GM21529 (cell line): ENCODE results near the gene SPAG16.
A peak's percentile ranks its signal among the peaks of the same experiment; 100 is the strongest.

Source experiments
- ATAC-seq: cut with Tn5 transposase; IDR thresholded peaks from one replicate; pipeline ENCODE4 v1.9.1; 2021; ENCODE audit not compliant: unreplicated experiment

The SPAG16 gene

DNA sequence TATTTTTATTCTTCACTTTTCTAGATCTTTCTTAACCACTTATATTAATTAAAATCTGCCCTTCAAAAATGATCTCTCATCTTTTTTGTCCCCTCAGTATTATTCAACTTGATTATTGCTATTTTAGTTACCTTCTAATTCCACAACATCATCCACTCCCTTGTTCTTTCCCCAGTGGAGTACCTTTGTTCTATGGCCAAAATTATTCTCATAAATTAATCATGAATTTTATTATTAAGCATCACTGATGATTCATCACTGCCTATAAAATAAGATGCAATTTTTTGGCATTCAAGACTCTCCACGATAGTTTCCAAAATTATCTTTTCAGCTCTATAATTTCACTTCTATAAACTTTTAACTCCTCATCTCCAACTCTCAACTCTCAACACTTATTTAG is 505.7 kb downstream of the SPAG16 start:
- no peak for ATAC-seq

DNA sequence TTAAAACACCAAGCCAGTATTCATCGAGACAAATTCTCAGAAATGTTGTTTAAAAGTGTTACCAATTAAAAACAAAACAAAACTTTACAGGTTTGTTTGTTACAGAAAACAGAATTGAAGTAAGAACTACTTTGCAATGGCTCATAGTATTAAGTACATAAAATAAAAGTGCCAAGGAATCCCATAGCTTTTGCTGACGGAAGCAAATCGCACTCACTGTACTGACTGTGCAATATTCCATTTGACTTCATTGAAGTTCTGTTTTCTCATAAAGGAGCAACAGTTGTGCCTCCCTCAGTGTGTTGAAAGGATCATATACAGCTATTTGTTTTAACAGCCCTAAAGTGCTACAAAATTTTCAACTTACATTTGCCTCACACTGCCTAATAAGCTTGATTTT is 507.8 kb downstream of the SPAG16 start:
- ATAC-seq, result no peak

DNA sequence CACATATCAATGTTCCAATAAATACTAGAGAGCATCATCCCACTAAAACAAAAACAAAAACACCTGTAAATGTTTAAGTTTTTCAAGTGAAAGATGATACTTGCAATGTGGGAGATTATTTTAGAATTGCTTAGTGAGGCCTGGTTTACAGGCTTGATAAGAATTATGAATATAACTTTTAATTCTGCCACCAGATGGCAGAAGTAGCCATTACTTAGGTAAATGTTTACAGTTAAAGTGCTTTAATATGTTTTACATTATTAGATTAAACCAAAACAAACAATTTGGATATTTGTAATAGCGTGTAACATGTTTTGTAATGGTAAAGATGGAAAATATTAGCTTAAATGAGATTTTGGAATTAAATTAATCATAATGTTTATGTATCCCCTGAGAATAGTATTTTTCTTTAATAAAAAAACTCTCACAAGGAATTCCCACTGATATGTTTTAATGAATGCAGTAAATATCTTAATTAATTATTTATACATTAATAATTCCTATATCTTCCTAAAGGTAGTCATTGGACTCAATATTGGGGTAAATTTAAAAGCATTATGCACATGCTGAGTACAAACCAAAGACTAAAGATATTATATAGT is 522.0 kb downstream of the SPAG16 start:
- ATAC-seq, result no peak

DNA sequence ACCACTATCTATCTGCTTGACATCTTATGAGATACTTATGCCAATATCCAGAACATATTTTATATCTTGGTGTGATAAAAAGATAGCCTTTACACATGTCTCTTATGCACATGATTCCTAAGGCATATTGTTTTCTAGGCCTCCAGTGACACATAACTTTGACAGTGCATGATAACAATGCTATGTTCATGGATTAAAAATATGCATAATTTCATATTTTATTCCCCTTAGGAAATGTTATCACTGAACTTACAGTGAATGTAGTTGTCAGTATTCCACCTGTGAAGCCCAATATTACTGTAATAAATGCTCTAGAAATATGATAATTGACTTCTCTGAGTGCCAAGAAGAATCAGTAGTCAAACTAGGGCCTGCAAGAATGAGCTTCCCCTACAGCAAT is 532.3 kb downstream of the SPAG16 start:
- ATAC-seq, result no peak

DNA sequence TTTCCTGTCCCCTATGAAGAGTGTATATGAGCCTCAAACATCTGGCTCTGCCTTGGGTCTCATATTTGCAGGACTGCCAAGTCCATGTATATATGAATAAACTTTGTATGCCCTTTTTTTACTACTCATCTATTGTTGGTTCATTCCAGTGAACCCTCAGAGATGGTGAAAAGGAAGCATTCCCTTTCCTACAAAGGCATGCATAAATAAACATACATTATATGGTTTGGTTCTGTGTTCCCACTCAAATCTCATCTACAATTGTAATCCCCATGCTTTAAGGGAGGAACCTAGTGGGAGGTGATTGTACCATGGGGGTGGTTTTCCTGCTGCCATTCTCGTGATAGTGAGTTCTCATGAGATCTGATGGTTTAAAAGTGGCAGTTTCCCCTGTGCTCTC is 534.2 kb downstream of the SPAG16 start:
- no peak for ATAC-seq

DNA sequence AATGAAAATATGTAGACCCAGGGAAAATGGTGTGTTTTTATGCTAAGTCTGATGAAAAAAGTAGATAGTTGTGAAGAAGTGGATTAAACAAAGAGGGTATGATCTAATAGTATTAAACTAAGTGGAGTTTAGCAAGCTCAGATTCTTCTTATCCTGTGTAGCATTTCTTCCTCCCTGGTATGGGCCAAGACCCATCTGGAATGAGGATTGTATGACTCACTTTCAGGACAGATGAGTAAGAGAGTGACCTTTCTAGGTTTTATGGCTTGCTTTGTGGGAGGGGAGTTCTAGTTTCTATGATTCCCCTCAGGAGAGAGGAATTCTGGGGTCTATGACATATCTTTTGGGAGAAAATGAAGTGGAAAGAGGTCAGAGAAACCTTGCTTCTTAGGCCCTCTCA is 550.1 kb downstream of the SPAG16 start:
- no peak for ATAC-seq

DNA sequence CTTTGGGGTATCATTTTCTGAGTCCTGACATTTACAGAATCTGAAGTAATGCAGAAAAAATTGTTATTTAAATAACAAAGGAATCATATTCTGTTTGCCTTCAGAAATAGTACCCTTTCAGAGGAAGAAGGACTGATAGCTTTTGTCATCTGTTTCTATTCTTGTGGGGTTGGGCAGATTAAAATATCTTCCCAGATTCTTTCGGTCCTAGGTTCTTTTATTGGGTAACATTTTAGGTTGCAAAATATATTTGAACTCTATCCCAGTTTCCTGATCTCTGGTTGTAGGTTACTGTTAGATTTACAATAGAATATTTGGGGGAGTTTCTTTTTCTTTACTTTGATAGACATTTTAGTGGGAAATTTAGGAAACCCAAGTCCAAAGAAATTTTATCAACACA is 550.5 kb downstream of the SPAG16 start:
- ATAC-seq, result no peak

DNA sequence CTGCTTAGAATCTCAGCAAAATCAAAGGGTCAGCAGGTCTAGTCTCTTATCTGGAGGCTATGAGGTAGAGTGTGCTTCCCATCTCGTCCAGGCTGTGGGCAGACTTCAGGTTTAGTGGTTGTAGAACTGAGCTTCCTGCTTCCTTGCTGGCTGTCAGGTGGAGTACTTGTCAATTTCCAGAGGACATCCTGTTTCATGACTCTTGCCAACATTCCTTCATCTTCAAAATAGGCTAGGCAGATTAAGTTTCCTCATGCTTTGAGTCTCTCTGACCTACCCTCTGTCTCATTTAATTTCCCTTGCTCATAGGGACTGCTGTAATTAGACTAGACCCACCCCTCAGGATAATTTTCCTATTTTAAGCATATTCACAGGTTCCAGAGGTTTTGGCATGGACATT is 562.6 kb downstream of the SPAG16 start:
- no peak for ATAC-seq

DNA sequence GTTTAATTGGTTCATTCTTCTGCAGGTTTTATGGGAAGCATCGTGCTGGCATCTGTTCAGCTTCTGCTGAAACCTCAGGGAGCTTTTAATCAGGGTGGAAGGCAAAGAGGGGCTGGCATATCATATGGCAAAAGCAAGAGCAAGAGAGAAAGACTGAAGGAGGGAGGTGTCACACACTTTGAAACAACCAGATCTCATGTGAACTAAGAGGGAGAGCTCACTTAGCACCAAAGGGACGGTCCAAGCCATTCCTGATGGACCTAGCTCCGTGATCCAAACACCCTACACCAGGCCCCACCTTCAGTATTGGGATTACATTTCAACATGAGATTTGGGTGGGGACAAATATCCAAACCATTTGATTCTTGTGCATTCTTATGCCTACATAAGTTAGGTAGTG is 563.1 kb downstream of the SPAG16 start:
- ATAC-seq, result no peak

DNA sequence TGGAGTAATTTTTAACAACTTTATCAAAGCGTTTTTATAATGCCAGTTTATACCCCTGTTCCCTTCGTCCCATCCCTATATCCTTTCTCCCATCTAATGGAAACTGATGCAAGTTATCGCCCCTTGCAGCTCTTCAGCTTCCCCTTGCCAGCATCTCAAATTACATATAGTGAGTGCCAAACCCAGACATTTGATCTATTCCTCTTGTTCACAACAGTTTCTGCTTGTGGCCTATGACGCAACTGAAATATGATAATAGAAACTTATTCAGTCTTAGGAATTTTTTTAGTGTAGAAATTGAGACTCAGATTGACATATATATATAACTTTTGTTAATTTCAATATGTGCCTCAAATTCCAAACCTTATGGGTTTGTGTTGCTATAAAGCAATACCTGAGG is 564.4 kb downstream of the SPAG16 start:
- no peak for ATAC-seq

DNA sequence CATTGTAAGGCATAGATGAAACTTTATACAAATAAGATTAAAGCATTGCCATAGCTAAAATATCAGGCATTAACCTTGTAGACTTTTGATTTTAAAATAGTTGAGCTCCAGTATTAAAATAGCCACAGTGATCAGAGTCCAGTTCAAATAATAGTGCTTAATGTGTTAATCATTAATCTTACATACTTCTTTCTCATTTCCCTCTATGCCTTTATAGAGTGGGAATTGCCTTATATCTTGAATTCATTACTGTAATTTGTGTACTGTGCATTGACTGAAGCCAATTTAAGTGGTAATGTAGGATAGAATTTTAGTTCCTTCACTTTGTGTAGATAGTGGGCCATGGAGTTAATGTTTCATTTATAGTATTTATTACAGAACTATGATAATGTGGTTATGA is 577.4 kb downstream of the SPAG16 start:
- no peak for ATAC-seq

DNA sequence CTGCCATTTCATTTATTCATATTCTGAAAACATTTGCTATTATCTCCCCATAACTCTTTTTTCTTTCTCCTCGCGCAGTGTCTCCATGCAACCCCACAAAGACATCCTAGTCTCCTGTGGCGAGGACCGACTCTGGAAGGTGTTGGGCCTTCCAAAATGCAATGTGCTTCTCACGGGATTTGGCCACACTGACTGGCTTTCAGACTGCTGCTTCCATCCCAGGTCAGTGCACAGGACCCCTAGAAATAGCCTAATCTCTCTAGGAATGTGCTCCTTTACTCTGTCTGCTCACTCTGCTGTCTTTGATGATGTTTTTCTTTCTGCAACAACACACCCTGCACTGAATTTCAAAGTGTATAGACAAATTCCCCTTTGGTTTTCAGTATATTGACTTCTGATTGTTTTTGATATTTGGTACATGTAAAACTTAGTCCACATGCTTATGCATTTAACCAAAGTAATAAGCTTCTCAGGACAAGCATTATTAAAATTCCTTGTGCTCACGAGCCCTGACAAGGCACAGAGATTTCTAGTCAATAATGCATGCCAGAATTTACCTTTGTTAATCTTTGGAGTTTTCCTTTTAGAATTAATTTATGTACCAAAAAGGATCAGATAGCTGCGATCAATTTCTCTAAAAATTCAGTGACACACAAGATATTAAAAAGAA is 578.3 kb downstream of the SPAG16 start:
- no peak for ATAC-seq

DNA sequence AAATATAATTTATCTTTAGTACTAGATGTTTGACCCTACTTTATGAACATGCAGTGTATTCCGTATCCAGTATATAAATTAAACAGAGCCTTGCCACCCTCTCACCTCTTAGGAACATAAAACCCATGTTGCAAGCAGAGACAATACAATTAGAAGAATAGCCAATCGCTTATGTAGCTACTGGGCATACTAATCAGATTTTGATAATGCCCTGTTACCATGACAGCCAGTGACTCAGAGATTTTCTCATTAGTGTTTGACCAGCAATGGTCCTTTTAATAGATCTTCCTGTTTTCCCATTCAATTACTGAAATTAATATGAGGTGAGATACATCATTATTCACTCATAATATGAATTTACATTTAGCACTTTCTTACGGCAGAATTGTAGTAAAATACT is 579.3 kb downstream of the SPAG16 start:
- no peak for ATAC-seq

DNA sequence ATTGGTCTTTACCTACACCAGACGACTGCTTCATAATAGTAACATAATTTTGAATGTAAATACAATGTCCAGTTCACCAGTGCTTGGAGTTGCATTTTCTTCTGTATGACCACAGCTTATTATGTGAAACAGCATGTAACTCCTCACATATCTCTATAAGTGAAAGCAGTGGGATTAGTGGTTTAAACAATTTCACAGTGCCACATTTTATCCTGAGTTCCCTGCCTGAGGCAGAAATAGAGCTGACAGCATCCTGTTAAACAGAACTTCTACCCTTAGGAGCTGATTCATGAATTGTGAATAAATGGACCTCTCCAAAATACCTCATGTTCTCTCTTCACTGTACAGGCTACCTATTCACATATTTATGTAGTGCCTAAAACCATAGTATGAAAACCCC is 584.3 kb downstream of the SPAG16 start:
- ATAC-seq, result no peak

DNA sequence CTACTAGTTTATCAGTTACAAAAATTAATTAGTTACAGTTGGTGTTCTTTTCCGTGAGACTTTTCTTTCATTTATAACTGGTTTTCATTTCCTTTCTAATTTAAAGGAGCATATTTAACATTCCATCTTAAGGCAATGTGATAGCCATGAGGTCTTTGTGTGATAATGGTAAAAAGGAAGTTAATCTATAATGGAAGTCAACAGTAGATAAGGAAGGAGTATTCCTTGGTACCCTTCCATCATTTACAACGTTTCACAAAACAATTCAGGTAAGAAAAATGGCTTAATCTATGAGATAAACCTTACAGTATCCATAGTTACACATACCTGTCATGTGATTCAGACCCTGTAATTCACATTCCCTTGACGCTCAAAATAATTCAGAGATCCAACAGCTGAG is 601.2 kb downstream of the SPAG16 start:
- no peak for ATAC-seq

DNA sequence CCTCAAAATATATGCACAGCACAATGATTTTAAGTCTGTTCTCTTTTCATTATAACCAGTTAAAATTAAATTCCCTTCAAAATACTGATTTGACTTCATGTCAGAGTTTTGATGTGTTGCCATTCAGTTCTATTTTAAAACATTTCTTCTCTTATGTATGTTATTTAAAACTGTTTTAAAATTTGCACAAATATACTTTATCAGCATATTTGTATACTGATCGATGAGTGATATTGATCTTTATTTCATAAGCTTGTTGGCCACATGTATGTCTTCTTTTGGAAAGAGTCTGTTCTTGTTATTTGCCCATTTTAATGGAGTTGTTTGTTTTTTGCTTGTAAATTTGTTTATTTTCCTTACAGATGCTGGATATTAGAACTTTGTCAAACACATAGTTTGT is 630.2 kb downstream of the SPAG16 start:
- no peak for ATAC-seq

DNA sequence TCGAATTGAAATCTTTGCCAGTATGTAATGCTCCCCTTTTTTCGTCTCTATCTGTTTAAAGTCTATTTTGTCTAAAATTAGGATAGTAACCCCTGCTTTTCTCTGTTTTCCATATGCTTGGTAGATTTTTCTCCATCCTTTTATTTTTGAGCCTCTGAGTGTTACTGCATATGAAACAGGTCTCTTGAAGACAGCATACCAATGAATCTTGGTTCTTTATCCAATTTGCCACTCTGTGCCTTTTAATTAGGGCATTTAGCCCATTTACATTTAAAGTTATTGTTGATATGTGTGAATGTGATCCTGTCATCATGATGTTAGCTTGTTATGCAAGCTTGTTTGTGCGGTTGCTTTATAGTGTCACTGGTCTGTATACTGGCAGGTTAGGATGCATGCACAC is 635.8 kb downstream of the SPAG16 start:
- ATAC-seq, result no peak

DNA sequence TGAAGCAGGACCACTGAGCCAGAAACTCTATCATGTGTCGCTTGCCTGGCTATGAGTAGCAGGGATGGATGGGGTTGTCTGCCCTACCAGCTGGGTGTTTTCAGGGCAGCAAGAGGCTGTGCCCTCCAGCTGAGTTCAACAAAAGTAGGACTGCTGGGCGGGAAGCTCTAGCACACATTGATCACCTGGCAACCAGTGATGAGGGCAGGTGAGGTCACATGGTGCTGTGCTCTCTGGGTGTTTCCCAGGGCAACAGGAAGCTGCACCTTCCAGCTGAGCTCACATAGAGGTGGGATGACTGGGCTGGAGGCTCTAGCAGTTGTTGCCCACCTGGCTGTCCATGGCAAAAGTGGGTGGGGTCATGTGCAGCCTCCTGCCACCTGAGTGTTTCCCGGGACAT is 639.3 kb downstream of the SPAG16 start:
- no peak for ATAC-seq

DNA sequence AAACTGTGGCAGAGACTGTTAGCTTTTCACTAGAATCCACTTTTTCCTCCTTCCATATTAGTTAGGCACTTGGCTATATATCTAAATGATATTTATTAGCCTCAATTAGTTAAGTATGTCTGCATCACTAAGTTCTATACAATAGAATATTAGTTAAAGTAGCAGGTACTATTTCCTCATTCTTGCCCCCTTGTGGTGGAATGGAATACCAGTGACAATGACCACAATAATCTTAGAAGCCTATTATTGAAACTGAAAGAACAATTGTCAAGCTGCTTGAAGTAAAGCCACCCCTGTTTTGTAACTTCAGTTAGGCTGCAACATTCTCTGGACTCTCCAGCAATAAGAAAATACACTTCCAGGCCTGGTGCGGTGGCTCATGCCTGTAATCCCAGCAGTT is 650.3 kb downstream of the SPAG16 start:
- ATAC-seq, result peak; percentile 98

DNA sequence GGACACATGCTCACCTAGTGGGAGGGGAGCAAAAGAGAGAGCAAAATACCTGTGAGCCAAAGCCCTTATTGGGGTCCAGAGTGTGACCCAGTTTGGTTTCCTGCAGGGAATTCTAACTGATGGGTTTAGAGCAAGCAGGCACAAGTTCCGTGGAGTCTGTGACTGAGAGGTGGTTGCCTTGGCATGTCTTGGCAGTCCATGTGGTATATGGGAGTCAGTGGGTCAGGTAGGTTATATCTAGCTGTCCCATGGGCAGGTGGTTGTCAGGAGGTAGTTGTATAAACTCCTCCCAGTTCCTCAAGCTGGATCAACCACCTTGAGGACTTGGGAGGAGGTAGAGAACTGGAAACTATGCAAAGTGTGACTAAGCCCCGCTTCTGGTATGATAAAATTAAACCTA is 673.8 kb downstream of the SPAG16 start:
- ATAC-seq, result no peak

DNA sequence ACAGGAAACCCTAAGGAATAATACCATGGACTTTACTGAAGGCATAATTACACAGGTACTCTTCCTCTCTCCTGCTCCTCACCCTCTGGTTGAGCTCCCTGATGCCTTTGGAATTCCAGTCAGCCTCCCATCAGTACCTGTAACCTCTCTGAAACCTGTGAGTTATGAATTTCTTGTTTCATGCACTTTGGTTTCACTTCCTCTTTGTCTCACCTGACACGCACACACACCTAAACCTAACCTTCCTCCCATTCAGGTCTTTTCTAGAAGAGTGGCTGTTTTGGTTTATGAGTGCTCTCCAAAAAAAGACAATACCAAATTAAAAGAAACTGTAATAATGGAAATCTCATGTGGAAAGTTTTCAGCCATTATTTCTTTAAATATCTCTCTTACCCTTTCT is 675.3 kb downstream of the SPAG16 start:
- ATAC-seq, result peak; percentile 65

DNA sequence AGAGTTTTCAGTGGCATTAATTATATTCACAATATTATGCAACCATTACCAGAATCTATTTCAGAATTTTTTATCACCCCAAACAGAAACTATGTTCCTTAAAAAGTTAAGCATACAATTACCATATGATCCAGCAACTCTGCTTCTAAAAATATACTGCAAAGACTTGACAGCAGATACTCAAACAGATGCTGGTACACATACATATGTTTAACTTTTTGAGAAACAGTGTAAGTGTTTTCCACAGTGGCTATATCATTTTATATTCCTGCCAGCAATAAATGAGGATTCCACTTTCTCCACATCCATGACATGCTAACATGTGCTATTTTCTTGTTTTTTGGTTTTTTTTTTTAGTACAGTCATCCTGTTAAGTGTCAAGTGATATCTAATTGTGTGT is 687.3 kb downstream of the SPAG16 start:
- ATAC-seq, result no peak

DNA sequence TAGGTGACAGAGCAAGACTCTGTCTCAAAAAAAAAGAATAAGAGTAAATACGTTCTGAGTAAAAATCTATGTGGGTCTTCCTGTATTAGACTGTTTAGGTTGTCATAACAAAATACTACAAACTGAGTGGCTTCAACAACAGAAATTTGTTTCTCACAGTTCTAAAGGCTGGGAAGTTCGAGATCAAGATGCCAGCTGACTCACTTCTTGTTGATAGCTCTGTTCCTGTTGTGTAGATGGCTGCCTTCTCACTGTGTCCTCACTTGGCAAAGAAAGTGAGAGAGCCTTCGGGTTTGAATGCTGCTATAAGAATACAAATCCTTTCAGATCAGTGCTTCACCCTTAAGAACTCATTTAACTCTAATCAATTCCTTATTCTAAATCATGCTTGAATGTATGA is 696.6 kb downstream of the SPAG16 start:
- ATAC-seq, result no peak
